Measurements from ENCODE around the gene NCAN. TPM values are rescaled to one million over a fixed set of nuclear protein-coding genes. Genes with fewer than 3 reads are reported as not detected.
"Not testable (repeated sequence)": the region's sequence is repeated elsewhere in the genome, so short reads cannot be mapped to it uniquely, and the experiment has no call there.

Gene NCAN
- total and polyA plus RNA-seq, 12 donors: 0.06 to 0.42 (median 0.11) TPM; not detected in 7

- no peaks in the 10 kb centered on the region for H3K4me1 ChIP-seq (replicated peaks in 1 of 2)
- H3K36me3 ChIP-seq (replicated peaks in 1 of 2): no peaks in the 10 kb centered on the region
- WGBS, 4 donors: 46 to 57% (median 55%) methylated on average over 4 of the region's 4 CpGs
- intact Hi-C loops (cut with DNase I): no loop called here
- TF ChIP-seq CTCF (IDR thresholded peaks at IDR 0.05) (no peak), POLR2A (IDR thresholded peaks at IDR 0.05) (no peak)
- peaks cover 10% of the 10 kb centered on the region for H3K27me3 ChIP-seq
- no peak for DNase-seq
- H3K27ac ChIP-seq: no peak overlapping the region
- no peak overlapping the region for H3K4me3 ChIP-seq
- no peaks in the 10 kb centered on the region for H3K9me3 ChIP-seq (replicated peaks in 1 of 3)
Observed at GRCh38 chr19:19217099-19217498, 5.3 kb downstream of the NCAN start.

GRCh38 chr19:19218911-19219310, 7.2 kb downstream of the NCAN start:
- no peak for DNase-seq
- Histone ChIP-seq H3K4me3 (no peak overlapping the region), H3K27me3 (no peaks in the 10 kb centered on the region), H3K9me3 (replicated peaks in 1 of 3) (no peaks in the 10 kb centered on the region), H3K36me3 (replicated peaks in 1 of 2) (no peaks in the 10 kb centered on the region), H3K27ac (no peak overlapping the region), H3K4me1 (replicated peaks in 1 of 2) (no peaks in the 10 kb centered on the region)
- intact Hi-C loops (cut with DNase I): no loop called here
- TF ChIP-seq POLR2A (IDR thresholded peaks at IDR 0.05): no peak
- TF ChIP-seq CTCF (IDR thresholded peaks at IDR 0.05): no peak
- 82 to 85% (median 83%) methylated on average over 14 to 21 of the region's 21 CpGs for WGBS, 4 donors

GRCh38 chr19:19221000-19221399, 9.2 kb downstream of the NCAN start:
- DNase-seq; intact Hi-C loops (cut with DNase I); H3K4me1 ChIP-seq (replicated peaks in 1 of 2); H3K4me3 ChIP-seq; H3K27ac ChIP-seq; H3K9me3 ChIP-seq (replicated peaks in 1 of 3); H3K36me3 ChIP-seq (replicated peaks in 1 of 2); H3K27me3 ChIP-seq: not testable (repeated sequence)
- WGBS, 4 donors: 66 to 86% (median 82%) methylated on average over 6 to 8 of the region's 8 CpGs

- no peaks in the 10 kb centered on the region for H3K9me3 ChIP-seq (replicated peaks in 1 of 3)
- DNase-seq: no peak
- TF ChIP-seq POLR2A (IDR thresholded peaks at IDR 0.05): no peak
- no peak for TF ChIP-seq CTCF (IDR thresholded peaks at IDR 0.05)
- no peak overlapping the region for H3K27ac ChIP-seq
- 82 to 95% (median 86%) methylated on average over 5 of the region's 5 CpGs for WGBS, 4 donors
- H3K36me3 ChIP-seq (replicated peaks in 1 of 2): no peaks in the 10 kb centered on the region
- no peak overlapping the region for H3K4me3 ChIP-seq
- peaks cover 14% of the 10 kb centered on the region for H3K27me3 ChIP-seq
- H3K4me1 ChIP-seq (replicated peaks in 1 of 2): peaks cover 0 to 8% of the 10 kb centered on the region in 2 donors
- intact Hi-C loops (cut with DNase I): no loop called here
Observed at GRCh38 chr19:19223060-19223459, 11.3 kb downstream of the NCAN start.

GRCh38 chr19:19223636-19224035, 11.9 kb downstream of the NCAN start:
- Histone ChIP-seq H3K36me3 (replicated peaks in 1 of 2) (no peaks in the 10 kb centered on the region), H3K9me3 (replicated peaks in 1 of 3) (no peaks in the 10 kb centered on the region), H3K4me3 (no peak overlapping the region), H3K27ac (no peak overlapping the region), H3K27me3 (peaks cover 14% of the 10 kb centered on the region), H3K4me1 (replicated peaks in 1 of 2) (peaks cover 0 to 8% of the 10 kb centered on the region in 2 donors)
- TF ChIP-seq CTCF (IDR thresholded peaks at IDR 0.05) (no peak), POLR2A (IDR thresholded peaks at IDR 0.05) (no peak)
- intact Hi-C loops (cut with DNase I): no loop called here
- DNase-seq: no peak
- WGBS, 4 donors: 83 to 89% (median 86%) methylated on average over 6 of the region's 6 CpGs
